Measurements from ENCODE around the gene MANBA. TPM values are rescaled to one million over a fixed set of nuclear protein-coding genes. Genes with fewer than 3 reads are reported as not detected.

MANBA gene
- total RNA-seq, 4 donors from 2014 or later: 8.9 to 15.5 (median 12.6) TPM

- TF ChIP-seq, protein P1, sequence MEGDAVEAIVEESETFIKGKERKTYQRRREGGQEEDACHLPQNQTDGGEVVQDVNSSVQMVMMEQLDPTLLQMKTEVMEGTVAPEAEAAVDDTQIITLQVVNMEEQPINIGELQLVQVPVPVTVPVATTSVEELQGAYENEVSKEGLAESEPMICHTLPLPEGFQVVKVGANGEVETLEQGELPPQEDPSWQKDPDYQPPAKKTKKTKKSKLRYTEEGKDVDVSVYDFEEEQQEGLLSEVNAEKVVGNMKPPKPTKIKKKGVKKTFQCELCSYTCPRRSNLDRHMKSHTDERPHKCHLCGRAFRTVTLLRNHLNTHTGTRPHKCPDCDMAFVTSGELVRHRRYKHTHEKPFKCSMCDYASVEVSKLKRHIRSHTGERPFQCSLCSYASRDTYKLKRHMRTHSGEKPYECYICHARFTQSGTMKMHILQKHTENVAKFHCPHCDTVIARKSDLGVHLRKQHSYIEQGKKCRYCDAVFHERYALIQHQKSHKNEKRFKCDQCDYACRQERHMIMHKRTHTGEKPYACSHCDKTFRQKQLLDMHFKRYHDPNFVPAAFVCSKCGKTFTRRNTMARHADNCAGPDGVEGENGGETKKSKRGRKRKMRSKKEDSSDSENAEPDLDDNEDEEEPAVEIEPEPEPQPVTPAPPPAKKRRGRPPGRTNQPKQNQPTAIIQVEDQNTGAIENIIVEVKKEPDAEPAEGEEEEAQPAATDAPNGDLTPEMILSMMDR (IDR thresholded peaks at IDR 0.05 in 4 of 5, conservative IDR thresholded peaks at IDR 0.05 in 1 of 5): no peak
- no peak for TF ChIP-seq POLR2A (IDR thresholded peaks at IDR 0.05)
- no peaks in the 10 kb centered on the region for H3K4me1 ChIP-seq
- H3K27me3 ChIP-seq: no peaks in the 10 kb centered on the region
- no peak for ATAC-seq
- H3K27ac ChIP-seq: no peak overlapping the region
- in situ Hi-C loops (cut with MboI; ENCODE audit: low sequenced_read_pairs in 4 of 4): no loop called here
- no peaks in the 10 kb centered on the region for H3K36me3 ChIP-seq
- DNase-seq: no peak
- intact Hi-C loops (cut with DNase I; ENCODE audit: low total_unique reads): no loop called here
- H3K4me3 ChIP-seq: no peak overlapping the region
- H3K9me3 ChIP-seq: no peaks in the 10 kb centered on the region
These were observed 18.0 kb upstream of the MANBA start for GRCh38 chr4:102778720-102779119.

GRCh38 chr4:102775805-102776204 lies 15.0 kb upstream of the MANBA start:
- Histone ChIP-seq H3K27ac (no peak overlapping the region), H3K36me3 (no peaks in the 10 kb centered on the region), H3K4me1 (no peaks in the 10 kb centered on the region), H3K27me3 (no peaks in the 10 kb centered on the region), H3K4me3 (no peak overlapping the region), H3K9me3 (no peaks in the 10 kb centered on the region)
- in situ Hi-C loops (cut with MboI; ENCODE audit: low sequenced_read_pairs in 4 of 4): no loop called here
- no peak for ATAC-seq
- TF ChIP-seq, protein P1 (IDR thresholded peaks at IDR 0.05 in 4 of 5, conservative IDR thresholded peaks at IDR 0.05 in 1 of 5): no peak
- no peak for TF ChIP-seq POLR2A (IDR thresholded peaks at IDR 0.05)
- no peak for DNase-seq
- intact Hi-C loops (cut with DNase I; ENCODE audit: low total_unique reads): no loop called here

DNA sequence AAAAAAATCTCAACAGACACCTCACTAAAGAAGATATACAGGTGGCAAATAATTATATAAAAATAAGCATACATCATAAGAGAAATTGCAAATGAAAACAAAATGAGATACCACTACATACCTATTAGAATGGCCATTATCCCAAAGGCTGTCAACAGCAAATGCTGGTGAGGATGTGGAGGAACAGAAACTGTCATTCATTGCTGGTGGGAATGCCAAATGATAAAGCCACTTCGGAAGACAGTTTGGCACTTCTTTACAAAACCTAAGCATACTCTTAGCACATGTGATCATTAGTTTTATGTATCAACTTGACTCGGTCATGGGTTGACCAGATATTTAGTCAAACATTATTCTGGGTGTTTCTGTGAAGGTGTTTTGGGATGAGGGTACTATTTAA lies 13.5 kb upstream of the MANBA start:
- no peaks in the 10 kb centered on the region for H3K4me1 ChIP-seq
- no peak overlapping the region for H3K4me3 ChIP-seq
- H3K27ac ChIP-seq: no peak overlapping the region
- ATAC-seq: no peak
- no peaks in the 10 kb centered on the region for H3K9me3 ChIP-seq
- no peak for DNase-seq
- no peaks in the 10 kb centered on the region for H3K36me3 ChIP-seq
- no peak for TF ChIP-seq POLR2A (IDR thresholded peaks at IDR 0.05)
- TF ChIP-seq, protein P1 (IDR thresholded peaks at IDR 0.05 in 4 of 5, conservative IDR thresholded peaks at IDR 0.05 in 1 of 5): no peak
- intact Hi-C loops (cut with DNase I; ENCODE audit: low total_unique reads) (no loop called here), in situ Hi-C loops (cut with MboI; ENCODE audit: low sequenced_read_pairs in 4 of 4) (loop anchor here in 1 of 4 donors (25.0 kb wide), 1 partner anchor 88 kb away; the partner anchor contains the start of gene CISD2)
- H3K27me3 ChIP-seq: no peaks in the 10 kb centered on the region

GRCh38 chr4:102772738-102773340 lies 12.1 kb upstream of the MANBA start:
- no peak overlapping the region for H3K4me3 ChIP-seq
- H3K4me1 ChIP-seq: no peaks in the 10 kb centered on the region
- intact Hi-C loops (cut with DNase I; ENCODE audit: low total_unique reads): no loop called here
- in situ Hi-C loops (cut with MboI; ENCODE audit: low sequenced_read_pairs in 4 of 4): loop anchor here in 1 of 4 donors (25.0 kb wide), 1 partner anchor 89 kb away; the partner anchor contains the start of gene CISD2
- no peaks in the 10 kb centered on the region for H3K9me3 ChIP-seq
- TF ChIP-seq, protein P1 (IDR thresholded peaks at IDR 0.05 in 4 of 5, conservative IDR thresholded peaks at IDR 0.05 in 1 of 5): no peak
- TF ChIP-seq POLR2A (IDR thresholded peaks at IDR 0.05): no peak
- H3K36me3 ChIP-seq: no peaks in the 10 kb centered on the region
- H3K27ac ChIP-seq: no peak overlapping the region
- DNase-seq: no peak
- no peaks in the 10 kb centered on the region for H3K27me3 ChIP-seq
- ATAC-seq: no peak
